GM06990 (cell line): ENCODE measurements around the gene STAT2.
"Not testable (repeated sequence)": the region's sequence is repeated elsewhere in the genome, so short reads cannot be mapped to it uniquely, and the experiment has no call there.

Experiments used
- DNase-seq: peaks from one replicate; pipeline ENCODE4 v3.0.0-alpha.2; 2011; ENCODE audit not compliant: insufficient read length; ENCODE audit errors: extremely low read depth
- H3K27me3 ChIP-seq: replicated peaks from 2 replicates; pipeline ENCODE4 v1.6.0; 2011; ENCODE audit warnings: low read length; ENCODE audit not compliant: control insufficient read depth, insufficient read depth
- H3K36me3 ChIP-seq: 2 replicates; pipeline ENCODE4 v1.5.1; 2011; ENCODE audit warnings: low read length; ENCODE audit not compliant: control insufficient read depth, insufficient read depth
- H3K4me3 ChIP-seq: replicated peaks from 2 replicates; pipeline ENCODE4 v1.5.1; 2011; ENCODE audit warnings: low read depth, mild to moderate bottlenecking, control low read depth, low read length
- CTCF ChIP-seq: IDR thresholded peaks from 2 replicates; pipeline ENCODE4 v1.5.1; 2011; ENCODE audit warnings: low read length, control low read depth, mild to moderate bottlenecking, inconsistent platforms; ENCODE audit not compliant: insufficient read depth, poor library complexity, severe bottlenecking

STAT2 gene

GRCh38 chr12:56350662-56351061, 9.2 kb downstream of the STAT2 start:
- Histone ChIP-seq H3K4me3 (no peak overlapping the region), H3K36me3 (peaks cover 59% of the 10 kb centered on the region), H3K27me3 (no peaks in the 10 kb centered on the region)
- TF ChIP-seq CTCF, result no peak
- no peak for DNase-seq

GRCh38 chr12:56348776-56349175, 11.1 kb downstream of the STAT2 start:
- TF ChIP-seq CTCF, result no peak
- Histone ChIP-seq H3K27me3 (no peaks in the 10 kb centered on the region), H3K4me3 (no peak overlapping the region), H3K36me3 (peaks cover 48% of the 10 kb centered on the region)
- no peak for DNase-seq

- DNase-seq, H3K4me3 ChIP-seq, H3K27me3 ChIP-seq: not testable (repeated sequence)
- peaks cover 56% of the 10 kb centered on the region for H3K36me3 ChIP-seq
Measured at GRCh38 chr12:56347255-56347654, 12.7 kb downstream of the STAT2 start.

GRCh38 chr12:56346675-56347074, 13.2 kb downstream of the STAT2 start:
- no peak overlapping the region for H3K4me3 ChIP-seq
- DNase-seq, result no peak
- no peak for TF ChIP-seq CTCF
- H3K36me3 ChIP-seq, result peaks cover 56% of the 10 kb centered on the region
- no peaks in the 10 kb centered on the region for H3K27me3 ChIP-seq

- DNase-seq, result not testable (repeated sequence)
- peaks cover 37% of the 10 kb centered on the region for H3K36me3 ChIP-seq
Measured at GRCh38 chr12:56342290-56342689, 17.6 kb downstream of the STAT2 start.

GRCh38 chr12:56341616-56342015, 18.3 kb downstream of the STAT2 start:
- Histone ChIP-seq H3K4me3 (no peak overlapping the region), H3K27me3 (no peaks in the 10 kb centered on the region), H3K36me3 (peaks cover 31% of the 10 kb centered on the region)
- no peak for TF ChIP-seq CTCF
- DNase-seq, result no peak

More at GRCh38 chr12:56342290-56342689, 17.6 kb downstream of the STAT2 start:
- H3K4me3 ChIP-seq, H3K27me3 ChIP-seq: not testable (repeated sequence)

- no peak for DNase-seq
Measured at GRCh38 chr12:56339158-56339422, 20.8 kb downstream of the STAT2 start.

More at GRCh38 chr12:56339158-56339422, 20.8 kb downstream of the STAT2 start:
- Histone ChIP-seq H3K27me3 (no peaks in the 10 kb centered on the region), H3K36me3 (peaks cover 22% of the 10 kb centered on the region), H3K4me3 (peak overlapping the region; percentile 26)
- TF ChIP-seq CTCF, result no peak
